Stimulated activated CD4-positive, alpha-beta T cell treated with anti-CD3 and anti-CD28 coated beads, Interleukin-4, amount 100 ng/mL, for 4 hours (primary cell): ENCODE results near the gene FOXO6.

Source experiments
- DNase-seq, 2 experiments: peaks; one replicate each; pipeline ENCODE4 v3.0.0-alpha.2; 2020

Gene FOXO6

DNA sequence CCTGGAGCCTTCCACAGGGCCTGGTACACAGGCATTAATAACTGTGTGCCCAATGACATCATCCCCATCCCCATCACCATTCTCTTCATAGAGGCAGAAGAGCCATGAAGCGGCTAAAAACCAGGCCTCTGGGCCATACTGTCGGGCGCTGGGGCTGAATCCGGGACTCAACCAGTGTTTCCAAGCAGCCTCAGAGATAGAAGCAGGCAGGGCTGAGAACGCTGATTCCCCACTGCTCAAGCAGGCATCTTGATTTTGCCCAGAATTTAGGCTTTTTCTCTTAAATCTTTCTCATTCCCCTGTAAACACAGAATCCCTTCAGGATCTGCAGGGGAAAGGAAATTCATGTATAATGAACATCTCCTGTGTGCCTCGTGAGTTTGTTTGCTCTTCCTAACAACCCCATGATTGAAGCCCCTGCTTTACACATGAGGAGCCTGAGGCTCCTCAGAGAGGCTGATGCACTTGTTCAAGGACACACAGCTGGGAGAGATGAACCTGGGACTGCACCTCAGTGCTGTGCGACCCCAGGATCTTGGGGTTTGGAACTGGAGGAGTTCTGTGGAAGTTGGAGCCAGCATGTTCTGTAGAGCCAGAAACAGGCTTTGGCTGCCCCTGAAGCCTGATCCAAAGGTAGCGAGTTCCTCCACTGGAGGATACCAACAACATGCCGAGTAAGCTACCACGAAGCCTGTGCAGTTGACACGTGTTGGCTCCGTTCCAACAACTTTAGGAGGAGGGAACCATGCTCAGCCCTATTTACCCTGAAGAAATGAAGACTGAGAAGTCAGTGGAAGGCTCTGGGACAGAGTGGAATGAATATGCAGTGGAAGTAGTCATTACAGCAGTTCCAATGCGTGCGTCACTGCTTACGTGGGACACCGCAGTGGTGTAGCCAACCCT, 67.8 kb downstream of the FOXO6 start:
- no peak for DNase-seq

DNA sequence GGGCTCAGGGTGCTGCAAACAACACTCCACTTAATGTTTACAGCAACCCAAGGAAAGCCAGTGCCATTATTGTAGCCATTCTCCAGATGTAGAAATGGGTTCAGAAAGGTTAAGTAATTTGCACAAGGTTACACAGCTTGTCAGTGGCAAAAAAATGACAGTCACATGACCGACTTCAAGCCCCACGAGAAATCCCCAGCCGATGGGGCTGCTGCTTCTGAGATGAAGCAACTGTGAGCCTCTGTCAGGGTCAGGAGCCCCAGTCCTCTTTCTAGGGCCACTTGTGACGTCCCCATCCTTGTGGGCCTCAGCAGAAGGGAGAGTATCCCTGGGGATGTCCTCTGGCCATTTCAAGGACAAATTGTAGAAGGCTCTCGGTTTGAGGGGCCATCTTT, 68.4 kb downstream of the FOXO6 start:
- DNase-seq: no peak

DNA sequence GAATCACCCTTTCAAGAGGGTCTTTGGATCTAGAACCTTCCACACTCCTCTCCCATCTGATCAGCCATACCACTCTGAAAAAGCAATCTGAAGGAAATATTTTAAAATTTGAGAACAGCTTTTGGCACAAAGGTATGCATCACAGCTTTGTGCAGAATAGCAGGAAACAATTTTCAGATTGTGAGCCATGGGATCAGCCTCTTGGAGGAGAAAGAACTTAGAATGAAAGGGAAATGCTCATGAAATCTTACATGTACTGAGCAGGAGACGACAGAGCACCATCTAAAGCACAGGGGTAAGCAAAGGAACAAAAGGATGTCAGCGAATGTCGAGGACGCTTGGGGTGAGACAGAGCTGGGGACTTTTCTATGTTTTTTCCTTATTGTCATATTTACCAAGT, 68.8 kb downstream of the FOXO6 start:
- DNase-seq: no peak

DNA sequence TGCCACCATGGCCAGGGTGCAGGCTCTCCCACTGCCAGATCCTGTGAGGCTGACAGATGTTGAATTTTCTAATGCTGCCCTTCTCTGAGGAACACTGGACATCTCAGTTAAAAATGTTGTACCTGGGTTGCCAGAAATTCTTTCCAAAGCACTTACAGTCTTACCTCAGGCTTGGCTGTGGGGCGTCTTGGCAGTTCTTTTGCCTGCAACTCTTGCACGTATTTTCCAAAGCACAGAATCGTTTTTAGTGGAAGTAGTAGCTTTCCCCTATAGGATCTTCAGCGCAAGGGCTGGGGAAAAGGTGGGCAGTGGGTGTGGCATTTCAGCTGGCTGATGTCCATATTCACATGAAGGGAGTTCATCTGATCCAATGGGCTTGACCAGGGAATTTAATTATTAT, 69.3 kb downstream of the FOXO6 start:
- DNase-seq: no peak

DNA sequence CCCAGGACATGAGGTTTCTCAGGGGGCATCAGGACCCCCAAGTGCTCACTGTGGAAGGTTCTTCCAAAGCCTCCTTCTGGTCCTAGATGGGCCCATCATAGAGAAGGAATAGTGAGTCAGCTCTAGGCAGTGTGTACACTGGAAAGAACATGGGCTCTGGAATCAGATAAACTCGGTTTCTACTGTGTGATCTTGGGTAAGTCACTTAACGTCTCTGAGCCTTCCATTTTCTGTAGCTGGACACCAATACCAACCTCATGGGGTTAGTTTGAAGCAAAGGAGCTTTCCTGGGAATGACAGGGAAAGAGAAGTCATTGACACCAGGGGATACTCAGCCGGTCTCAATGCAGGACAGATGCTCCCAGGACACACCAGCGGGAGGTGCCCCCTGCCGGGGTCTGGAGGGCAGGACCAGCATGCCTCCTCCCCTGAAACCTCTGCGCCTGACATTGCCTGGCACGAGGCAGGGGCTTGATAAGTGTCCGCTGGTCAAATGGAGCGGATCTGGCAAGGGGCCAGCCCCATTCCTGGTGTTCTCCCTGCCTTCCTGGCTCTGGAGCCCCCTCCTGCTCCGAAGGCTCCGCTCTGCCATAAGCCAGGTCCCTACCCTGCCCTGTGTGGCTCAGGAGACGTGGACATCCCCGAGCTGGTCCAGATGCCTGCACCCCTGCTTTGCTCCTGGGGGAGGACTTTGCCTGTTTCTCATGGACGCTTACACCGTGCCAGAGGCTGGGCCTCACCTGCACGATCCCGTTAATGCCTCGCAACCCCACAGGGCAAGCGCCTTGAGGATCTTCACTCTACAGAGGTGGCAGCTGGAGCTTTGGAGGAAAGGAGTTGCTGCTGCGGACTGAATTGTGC, 70.5 kb downstream of the FOXO6 start:
- DNase-seq: no peak
